GM10847 (cell line): ENCODE results near the gene H1-8.

ENCODE experiments used
- POLR2A ChIP-seq: IDR thresholded peaks from 2 replicates; pipeline ENCODE4 v1.6.1; 2011; ENCODE audit not compliant: insufficient read length; ENCODE audit errors: extremely low read depth

The H1-8 gene

DNA sequence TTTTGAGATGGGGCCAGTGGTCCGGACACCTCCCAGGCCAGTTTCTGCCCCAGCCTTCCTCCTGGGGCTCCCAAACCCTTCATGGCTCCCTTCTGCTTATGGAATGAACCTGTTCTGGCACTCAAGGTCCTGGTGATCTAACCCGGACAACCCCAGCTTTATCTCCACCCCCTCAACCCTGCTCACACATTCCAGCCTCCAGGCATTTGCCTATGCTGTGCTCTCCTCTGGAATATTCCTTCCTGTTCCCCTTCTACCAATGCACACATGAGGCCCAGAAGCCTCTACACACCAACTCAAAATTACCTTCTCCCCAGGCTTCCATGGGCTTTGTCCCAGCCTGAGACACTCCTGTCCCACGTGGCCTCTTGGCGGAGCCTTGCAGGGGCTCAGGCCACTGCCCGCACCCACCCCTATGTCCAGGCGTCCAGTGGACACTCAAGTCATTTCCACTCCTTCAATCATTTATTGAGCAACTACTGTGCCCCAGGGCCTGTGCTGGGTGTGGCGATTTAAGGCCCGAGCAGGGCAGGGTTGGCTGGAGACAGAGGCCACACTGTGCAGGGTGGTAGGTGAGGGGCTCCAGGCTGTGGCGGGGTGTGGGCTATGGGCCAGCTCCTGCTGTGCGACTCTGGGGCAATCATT, 44.7 kb downstream of the H1-8 start:
- TF ChIP-seq POLR2A, result no peak

DNA sequence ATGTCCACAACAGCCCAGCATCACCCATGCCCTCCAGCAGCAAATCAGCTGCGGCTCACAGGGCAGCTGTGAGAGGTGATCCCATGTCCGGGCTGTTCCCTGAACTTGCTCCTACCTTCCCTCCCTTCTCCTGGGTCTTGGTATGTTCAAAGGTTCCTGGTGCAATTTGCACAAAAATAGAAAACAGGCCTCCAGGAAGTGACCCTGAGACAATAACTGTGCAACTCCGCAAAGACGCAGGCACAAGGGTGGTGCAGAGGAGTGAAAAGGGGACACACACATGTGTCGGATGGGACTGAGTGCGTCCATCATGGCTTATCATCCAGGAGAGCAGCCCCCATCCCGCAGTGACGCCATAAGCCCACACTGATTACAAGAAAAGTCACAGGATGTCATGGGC, 47.2 kb downstream of the H1-8 start:
- TF ChIP-seq POLR2A, result no peak

DNA sequence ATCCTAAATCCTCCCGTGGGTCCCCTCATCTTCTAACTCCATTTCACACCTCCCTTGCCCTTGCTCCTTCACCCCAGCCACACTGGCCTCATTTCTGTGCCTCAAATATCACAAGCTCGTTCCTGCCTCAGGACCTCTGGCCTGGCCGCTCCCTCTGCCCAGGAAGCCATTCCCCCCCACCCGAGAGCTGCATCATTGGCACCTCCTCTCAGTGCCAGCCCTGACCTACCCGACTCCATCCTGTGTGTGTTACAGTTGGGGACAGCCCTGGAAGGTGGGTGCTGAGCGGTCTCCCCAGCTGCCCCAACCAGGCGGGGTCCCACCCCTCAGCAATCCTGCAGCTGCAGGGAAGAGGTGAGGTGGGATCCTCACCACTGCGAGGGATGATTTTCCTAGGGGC, 49.0 kb downstream of the H1-8 start:
- TF ChIP-seq POLR2A, result no peak

DNA sequence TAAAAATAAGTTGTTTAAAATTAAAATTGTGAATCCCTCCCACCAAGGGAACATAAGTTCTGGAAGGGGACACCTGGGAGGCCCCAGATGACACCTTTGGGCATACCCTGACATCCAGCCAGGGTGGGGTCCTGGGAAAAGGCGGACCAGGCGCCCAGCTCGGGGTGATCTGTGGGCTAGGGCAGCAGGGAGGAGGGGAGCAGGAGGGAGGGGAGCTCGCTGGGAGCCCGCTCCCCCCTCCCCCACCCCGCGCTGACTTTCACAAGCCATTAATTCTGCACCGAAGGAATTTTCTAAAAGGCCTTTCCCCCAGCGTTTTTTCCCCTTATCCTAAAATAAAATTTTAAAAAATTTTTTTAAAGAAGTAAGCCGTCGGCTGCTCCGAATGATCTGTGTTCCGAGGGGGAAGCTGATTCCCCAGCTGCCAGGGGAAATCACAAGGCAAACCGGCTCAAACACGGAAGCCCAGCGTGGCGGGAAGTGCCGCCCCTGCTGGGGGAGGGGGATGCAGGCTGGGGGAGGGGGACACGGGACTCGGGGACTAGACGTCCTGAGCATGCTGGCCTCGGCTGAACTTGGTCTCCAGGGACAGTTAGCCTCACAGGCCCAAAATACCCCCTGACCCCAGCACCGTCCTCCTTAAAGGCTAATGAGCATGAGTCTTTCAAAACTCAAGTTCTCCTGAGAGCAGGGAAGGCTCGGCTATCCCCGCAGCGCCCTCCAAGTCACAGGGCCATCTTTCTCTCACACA, 49.6 kb downstream of the H1-8 start:
- TF ChIP-seq POLR2A, result no peak

DNA sequence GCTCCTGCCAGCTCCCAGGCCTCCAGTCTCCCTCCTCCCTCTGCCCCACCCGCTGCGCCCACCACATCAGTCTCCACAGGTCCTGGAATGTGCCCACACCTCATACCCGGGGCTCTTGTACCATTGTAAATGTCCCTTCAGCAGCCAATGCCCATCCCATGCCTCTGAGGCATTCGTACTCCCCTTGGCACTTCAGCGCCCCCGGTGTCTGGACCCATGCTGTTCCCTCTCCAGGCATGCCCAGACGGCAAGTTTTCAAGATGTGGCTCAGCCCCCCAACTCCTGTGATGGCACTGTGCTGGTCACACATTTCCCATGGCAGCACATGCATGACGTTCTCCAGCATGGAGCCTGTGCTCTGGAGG, 50.2 kb downstream of the H1-8 start:
- TF ChIP-seq POLR2A, result no peak

DNA sequence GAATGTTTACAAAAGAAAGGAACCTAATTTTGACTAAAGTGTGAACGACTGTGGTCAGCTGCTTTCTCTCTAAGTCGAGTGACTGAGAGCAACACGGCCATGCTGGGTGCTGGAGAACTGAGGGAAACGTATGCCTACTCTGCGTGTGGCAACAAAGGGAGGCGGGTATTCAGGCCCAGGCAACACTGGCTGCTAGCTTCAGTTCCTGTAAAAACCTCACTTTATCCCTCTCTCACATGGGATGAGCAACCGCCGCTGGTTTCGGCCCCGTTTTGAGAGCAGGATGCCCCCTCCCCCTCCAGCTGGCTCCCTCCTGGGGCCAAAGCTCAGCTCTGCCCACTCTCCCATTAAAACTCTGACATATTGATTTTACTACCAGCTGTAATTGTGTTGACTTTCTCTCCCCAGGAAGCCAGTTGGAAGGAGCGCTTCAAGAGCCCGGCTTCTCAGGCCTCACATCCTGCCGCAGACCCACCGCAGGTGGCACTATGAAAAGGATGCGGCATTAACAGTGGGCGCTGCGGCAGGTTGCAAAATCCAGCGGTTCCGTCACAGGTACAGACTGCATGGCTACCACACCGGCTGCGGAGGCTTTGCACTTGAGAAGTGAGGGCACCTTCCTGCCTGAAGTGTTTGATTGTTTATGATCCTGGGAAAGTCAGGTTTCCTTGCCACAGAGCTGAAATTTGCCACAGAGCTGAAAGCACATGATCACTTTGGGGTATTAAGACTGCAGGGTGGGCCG, 50.8 kb downstream of the H1-8 start:
- TF ChIP-seq POLR2A, result no peak

DNA sequence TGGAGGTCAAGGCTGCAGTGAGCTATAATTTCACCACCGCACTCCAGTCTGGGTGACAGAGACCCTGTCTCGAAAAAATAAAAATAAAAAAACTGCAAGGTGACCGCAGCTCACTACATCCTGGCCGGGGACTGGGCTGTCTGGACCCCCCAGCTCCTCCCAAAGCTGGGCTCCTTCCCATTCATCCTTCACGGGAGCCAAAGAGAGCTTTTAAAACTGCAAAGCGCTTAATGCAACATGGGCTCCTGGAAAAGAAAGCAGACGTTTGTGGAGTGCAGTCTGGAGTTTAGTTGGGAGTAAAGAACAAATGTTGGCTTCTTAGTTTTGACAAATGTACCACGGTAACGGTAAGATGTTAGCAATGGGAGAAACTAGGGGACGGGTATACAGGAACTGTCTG, 51.4 kb downstream of the H1-8 start:
- no peak for TF ChIP-seq POLR2A

DNA sequence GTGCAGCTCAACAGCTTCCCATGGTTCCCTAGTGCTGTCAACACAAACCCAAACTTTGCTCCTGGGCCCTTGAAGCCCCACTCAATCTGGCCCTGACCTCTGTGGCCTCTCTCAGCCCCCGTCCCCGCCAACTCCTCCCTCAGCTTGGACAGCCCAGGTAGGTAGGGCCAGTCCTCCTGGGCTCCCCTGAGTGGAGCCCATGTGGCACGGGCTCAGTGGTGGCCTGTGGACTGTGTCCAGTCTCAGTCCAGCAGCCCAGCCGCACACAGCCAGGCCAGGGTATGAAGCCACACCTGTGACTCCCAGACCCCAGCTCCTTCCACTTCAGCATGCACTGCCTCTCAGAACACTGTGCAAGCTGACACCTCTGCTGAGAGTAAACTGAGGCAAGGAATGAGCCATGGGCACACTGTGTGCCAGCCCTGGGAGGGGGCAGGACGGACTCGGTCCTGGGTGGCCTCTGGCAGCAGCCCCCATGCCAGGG, 52.0 kb downstream of the H1-8 start:
- TF ChIP-seq POLR2A, result no peak

DNA sequence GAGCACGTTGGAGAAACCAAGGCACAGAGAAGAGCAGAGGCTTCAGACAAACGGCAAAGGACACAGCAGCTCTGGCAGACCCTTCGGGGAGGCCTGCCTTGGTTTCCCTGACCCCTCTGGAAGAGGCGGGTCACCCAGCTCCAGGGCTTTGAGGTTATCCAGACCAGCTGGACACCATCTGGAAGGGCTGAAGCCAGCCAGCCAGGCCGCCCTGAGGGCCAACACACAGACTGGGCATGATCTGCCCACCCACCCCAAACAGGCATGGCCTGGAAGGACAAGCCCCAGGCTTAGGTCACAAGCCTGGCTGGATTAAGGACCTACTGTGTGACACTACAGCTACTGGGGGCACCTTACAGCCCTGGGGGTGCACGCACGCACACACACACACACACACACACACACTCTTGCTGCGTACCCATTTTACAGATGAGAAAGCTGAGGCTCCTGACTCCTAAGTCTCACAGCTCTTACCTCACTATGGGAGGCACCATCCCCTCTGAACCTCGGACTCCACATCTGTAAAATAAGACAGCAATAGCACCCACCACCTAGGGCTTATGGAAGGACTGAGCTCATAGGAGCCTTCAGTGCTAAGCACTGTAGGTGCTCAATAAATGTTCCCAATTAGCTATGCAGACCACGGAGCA, 52.7 kb downstream of the H1-8 start:
- no peak for TF ChIP-seq POLR2A

DNA sequence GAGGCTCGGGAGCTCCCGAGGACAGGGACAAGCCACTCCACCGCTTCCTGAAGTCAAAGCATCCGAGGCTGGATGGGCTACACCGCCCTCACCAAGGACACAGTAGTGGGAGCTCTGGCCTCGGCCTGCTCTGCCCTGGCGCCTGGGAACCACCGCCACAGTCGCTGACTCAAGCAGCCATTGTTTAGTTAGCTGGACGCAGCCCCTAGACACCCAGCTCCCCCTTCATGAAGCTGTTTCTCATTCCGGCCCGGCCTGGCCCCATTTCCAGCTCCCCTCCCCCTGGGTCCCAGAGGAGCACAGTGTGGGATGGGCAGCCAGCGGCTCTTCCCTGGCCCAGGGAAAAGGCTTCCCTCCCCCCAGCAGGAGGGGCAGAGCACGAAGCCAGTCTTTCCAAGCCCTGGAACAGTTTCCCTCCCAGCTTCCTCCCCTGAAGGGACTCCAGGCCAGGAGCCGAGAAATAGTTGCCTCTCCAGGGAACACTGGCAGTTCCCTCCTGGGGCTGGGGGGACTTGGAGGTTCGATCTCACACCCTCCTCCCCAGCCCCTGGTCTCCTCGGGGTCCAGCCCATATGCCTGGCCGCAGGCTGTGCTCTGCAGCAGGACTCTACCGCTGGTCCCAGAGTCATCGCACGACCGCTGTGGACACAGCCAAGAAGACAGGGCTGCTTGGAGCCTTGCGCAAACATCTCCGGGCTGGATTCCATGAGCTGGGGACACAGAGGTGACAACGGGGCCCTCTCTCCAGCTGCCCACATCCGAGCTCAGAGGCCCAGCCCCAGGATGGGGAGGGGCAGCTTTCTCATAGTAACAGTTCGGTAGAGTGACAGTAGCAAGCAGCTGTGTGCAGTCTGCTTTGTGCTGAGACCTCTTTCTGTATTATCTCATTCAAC, 53.5 kb downstream of the H1-8 start:
- TF ChIP-seq POLR2A, result no peak

DNA sequence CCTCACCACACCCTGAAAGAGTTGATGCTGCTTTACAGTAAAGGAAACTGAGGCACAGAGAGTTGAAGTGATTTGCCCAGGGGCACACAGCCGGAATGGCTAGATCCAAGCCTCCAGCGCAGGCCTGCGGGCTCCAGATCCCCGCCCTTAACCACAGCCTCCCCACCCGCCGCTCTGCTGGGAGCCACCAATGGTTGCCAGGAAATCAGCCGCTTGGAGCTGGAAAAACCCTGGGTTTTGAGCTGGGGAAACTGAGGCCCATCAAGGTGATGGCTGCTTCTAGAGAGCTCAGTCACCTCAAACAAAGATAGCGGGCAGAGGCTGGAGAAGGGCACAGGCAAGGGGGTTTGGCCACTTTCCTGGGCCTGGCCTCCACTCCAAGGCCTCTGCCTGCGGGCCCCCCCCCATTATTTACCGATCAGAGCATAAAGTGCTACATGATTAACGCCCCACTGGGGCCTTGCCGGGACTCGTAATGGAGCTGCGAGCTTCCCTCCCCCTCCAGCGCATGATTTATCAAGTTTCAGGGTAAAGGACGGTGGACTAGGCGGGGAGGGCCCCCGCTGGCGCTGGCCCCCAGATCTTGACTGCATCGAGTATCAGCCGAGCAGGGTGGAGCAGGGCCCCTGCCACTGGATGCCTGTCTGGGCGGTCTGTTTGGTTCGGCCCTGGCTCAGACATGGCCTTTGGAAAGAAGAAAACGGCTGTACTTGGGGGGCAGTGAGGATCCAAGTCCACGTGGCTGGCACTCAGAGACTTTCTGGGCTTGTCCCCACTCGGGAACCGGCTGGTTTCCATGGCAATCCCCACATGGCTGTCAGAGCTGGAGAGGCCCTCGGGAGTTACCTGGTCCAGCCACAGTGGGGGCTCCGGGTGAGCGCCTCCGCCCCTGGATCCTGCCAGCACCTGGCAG, 54.4 kb downstream of the H1-8 start:
- no peak for TF ChIP-seq POLR2A

DNA sequence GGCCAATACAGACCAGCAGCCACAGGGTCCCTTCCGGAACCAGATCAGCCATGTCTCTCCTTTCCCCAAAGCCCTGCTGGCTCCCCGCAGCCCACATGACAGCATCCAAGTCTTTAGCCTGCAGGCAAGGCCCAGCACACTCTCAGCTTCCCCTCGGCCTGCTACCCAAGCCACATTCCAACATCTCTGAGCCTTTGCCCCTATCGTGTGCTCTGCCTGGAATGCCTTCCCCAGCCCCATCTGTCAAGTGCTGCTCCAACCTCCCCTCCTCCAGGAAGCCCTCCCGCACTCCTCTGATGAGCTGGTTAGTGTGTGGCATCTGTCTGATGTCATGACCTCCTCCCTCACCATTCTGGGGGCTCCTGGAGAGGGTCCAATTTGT, 55.0 kb downstream of the H1-8 start:
- no peak for TF ChIP-seq POLR2A

DNA sequence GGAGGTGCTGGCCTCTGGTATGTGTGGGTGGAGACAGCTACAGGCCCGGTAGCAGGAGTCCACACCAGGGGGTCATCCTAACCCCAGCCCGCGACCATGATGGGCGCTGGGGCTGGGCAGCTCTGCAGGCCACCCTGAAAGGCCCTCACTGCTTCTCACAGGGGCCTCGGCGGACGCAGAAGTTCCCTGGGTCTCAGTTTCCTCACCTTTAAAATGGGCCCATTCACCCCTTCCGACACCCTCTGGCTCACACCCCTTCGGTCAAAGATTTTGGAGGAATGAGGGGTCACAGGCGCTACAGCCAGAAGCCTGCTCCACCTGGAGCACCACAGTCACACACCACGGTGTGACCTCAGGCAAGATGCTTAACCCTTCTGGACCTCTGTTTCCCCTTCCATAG, 55.5 kb downstream of the H1-8 start:
- no peak for TF ChIP-seq POLR2A

DNA sequence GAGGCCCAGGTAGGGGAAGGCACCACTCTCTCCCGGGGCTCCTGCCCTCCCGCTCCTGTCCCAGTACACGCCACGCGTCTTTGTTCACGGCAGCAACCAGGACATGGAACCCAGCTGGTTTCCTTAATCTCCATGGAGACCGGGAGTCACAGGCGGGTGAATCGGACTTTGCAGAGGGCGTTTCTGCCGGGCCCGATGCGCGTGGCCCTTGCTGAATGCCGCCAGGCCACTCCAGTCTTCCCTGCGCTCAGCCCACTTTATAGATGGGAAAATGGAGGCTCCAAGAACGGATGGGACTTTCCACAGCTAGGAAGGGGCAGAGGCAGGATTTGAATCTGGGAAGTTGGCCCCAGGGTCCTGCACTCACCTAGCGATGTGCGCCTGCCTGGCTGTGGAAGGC, 56.1 kb downstream of the H1-8 start:
- no peak for TF ChIP-seq POLR2A
